Measurements from ENCODE around the gene CCDC183.
"Not testable (repeated sequence)": the region's sequence is repeated elsewhere in the genome, so short reads cannot be mapped to it uniquely, and the experiment has no call there.

CCDC183 gene

DNA sequence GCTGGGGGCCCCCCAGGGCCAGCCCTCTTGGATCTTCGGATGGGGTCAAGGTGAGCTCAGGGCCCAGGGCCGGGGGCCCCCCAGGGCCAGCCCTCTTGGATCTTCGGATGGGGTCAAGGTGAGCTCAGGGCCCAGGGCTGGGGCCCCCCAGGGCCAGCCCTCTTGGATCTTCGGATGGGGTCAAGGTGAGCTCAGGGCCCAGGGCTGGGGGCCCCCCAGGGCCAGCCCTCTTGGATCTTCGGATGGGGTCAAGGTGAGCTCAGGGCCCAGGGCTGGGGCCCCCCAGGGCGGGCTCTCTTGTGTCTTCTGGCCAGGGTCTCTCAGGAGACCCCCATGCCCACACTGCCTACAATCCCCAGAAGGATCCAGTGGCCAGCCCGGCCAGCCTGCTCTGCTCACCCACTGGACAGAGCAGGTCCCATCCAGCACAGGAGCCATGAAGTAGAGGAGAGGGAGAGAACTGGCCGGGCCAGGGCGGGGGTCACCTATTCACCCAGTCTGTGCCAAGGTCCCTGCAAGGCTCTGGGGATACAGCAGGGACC, 6.9 kb downstream of the CCDC183 start:
- not testable (repeated sequence) for DNase-seq

DNA sequence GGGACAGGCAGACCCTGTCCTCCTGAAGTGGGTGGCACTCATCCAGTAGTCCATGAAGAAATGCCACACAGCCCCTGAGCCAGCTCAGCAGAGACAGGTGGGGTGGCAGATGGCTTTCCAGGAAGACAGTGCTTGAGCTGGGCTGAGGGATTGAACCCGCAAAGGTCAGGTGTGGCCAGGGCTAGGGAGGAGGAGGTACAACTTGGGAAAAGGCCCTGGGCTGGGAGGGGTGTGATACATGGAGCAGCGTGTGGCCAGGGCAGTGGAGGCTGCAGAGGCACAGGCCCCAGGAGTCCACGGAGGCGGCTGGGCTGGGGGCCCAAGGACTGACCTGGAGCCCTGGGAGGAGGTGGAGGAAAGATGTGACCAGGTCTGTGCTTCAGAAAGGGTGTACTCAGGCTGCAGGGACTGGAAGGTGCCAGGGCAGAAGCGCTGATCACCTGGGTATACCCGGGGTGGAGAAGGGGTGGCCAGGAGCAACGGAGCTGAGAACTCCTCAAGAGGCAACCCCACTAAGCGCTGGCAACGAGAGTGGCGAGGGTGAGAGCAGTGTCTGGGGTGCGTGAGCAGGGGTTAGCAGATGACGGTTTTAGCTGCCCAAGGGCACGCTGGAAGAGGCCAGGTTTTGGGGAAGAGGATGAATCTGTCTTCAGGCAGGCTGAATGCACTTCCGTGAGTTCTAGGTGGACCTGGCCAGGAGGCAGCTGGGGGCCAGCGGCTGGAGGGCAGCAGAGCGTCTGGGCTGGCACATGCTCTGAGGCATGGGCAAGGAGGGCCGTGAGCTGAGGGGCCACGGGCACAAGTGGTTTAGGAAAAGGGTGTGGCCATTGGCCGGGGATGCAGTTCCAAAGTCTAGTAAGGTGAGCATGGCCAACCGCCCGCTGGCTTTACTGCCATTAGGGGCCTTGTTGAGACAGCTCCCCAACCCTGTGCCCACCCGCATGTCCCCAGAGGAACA, 7.7 kb downstream of the CCDC183 start:
- no peak for DNase-seq

DNA sequence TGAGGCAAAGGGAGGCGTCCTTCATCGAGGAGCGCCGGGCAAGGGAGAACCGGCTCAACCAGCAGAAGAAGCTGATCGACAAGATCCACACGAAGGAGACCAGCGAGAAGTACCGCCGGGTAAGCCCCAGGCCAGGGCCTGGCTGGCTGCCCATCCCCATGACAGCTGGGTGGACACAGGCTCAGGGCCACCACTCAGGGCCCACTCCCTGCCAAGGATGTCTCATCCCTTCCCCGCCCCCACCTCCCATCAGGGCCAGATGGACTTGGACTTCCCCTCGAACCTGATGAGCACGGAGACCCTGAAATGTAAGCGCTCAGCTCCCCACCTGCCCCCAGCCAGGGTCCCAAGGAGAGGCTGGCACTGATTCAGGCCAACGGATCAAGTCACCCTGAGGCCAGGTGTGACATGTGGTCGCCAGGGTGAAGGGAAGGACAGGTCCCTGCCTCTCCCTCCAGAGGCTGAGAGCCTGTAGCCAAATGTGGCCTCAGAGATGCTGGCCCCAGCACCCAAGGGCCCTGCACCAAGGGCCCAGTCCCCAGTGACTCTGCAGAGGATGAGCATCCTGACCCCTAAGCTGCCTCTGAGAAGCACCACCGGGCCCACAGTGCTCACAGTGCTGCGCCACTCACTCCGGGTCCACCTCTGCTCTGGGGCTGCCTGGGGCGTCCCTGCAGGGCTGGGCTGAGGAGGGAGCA, 8.5 kb downstream of the CCDC183 start:
- DNase-seq = no peak

DNA sequence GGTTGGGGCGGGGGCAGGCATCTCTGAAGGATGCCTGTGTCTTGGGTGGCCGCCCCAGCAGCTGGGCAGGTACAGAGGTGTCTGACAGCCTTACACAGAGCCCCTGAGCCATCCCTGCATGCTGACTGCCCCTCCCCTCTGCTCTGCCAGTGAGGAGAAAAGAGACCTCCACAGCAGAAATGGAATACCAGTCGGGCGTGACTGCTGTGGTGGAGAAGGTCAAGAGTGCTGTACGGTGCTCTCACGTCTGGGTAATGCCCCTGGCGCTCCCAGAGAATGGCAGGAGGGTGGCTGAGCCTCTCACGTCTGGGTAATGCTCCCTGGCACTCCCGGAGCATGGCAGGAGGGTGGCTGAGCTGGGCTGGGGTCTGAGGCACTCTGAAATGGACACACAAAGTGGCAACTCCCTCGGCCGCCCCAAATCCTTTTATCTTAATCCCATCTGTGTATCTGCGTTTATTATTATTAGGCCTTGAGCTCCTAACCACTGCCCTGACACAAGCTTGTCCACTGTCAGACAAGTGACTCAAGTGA, 9.1 kb downstream of the CCDC183 start:
- no peak for DNase-seq

DNA sequence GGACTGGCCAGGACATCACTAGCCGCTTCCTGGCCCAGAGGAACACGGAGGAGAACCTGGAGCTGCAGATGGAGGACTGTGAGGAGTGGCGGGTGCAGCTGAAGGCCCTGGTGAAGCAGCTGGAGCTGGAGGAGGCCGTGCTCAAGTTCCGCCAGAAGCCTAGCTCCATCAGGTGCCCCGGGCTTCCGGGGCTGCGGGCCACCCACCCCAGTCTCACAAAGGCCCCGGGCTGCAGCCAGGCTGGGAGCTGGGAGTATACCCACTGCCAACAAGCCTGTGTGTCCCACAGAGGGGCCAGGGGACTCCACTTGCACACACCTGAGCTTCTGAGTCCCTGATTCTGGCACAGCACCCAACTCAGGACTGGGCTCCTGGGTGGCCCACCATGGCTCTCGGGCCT, 9.9 kb downstream of the CCDC183 start:
- no peak for DNase-seq

DNA sequence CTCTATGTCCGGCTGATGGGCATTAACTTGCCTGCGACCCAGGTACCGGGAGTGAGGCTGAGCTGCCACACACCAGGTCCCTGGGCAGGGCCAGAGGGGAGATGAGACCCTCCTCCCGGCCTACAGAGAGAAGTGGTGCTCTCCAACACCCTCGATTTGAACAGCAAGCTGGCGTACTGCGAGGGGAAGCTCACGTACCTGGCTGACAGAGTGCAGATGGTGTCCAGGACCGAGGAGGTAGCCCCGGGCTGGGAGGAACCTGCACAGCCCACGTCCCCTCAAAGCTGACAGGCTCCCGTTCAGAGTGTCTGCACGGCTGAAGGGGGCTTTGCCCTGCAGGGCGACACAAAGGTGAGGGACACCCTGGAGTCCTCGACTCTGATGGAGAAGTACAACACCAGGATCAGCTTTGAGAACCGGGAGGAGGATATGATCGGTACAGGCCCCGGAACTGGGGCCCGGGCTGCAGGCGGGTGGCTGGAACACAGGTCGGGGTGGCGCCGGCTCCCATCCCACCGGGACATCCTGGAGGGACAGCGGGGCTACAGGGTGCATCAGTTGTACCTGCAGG, 10.6 kb downstream of the CCDC183 start:
- no peak for DNase-seq

DNA sequence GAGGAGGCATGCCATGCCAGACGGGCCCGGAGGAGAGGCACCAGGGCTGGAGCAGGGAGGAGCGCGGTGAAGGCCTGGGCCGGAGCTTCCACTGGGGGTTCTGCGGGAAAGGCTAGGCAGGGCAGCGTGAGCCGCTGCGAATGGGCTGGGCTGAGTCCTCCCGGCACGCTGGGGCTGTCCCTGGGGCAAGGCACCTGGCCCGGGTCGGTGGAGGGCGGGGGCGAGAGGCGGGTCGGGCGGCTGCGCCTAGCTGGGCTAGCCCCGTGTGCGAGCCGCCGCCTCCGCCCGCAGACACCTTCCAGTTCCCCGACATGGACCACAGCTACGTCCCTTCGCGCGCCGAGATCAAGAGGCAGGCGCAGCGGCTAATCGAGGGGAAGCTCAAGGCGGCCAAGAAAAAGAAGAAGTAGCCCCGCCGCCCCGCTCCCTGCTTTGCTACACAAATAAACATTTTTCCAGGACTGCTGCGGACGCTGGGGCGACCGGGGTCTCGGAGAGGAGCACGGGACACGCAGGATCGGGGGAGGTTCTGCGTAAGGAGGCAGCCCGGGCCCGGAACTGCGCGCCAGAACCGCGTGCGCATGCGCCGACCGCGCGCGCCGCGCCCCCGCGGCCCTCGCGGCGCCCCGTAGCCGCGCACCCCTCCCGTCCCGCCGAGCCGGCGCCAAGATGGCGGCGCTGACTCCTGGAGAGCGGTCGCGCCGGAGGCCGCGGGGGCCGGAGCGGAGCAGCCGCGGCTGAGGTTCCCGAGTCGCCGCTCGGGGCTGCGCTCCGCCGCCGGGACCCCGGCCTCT, 11.3 kb downstream of the CCDC183 start, which contains the start of gene RABL6:
TSS of gene RABL6 (plus strand) at position 668 of the 794 bp plus-strand sequence. CDS start 249 bp downstream, outside the sequence.
- peak; percentile 82 for DNase-seq

DNA sequence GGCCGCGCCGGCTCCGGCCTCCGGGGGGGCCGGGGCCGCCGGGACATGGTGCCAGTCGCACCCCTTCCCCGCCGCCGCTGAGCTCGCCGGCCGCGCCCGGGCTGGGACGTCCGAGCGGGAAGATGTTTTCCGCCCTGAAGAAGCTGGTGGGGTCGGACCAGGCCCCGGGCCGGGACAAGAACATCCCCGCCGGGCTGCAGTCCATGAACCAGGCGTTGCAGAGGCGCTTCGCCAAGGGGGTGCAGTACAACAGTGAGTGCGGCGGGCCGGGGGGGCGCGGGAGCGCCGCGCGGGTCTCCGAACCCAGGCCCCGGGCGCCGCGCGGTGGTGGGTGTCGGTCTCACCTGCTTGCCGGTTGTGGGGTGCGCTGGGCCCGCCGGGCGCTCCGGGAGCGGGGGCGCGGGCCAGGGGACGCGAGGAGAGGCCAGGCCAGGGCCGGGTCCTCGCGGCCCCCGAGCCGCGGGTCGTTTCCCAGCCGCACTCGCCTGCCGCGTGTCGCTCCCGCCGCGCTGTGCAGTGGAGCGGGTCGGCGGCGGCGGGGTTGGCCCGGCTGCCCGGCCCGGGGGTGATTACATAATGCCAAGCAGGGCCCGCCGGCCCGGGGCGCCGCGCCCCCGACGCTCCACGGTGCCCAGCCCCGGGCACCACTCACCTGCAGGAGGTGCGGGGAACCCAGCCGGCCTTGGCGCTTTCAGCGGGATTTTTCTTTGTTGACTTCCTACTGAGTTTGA, 12.1 kb downstream of the CCDC183 start:
- no peak for DNase-seq

DNA sequence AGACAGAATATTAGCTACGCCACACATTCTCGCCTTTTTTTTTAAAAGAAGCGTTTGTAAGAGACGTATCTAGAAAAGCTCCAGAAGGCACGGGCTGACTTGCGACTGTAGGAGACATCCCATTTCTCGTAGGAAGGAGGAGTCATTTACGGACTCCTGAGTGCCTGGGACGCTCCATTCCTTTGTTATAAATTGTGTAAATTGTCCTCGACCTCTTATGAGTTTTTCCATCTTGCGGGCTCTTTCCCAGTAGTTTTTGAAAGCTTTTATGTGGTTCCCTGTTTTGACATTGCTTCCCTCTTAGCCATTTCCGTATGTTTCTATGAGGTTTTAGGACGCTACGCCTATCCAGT, 12.6 kb downstream of the CCDC183 start:
- DNase-seq = no peak

DNA sequence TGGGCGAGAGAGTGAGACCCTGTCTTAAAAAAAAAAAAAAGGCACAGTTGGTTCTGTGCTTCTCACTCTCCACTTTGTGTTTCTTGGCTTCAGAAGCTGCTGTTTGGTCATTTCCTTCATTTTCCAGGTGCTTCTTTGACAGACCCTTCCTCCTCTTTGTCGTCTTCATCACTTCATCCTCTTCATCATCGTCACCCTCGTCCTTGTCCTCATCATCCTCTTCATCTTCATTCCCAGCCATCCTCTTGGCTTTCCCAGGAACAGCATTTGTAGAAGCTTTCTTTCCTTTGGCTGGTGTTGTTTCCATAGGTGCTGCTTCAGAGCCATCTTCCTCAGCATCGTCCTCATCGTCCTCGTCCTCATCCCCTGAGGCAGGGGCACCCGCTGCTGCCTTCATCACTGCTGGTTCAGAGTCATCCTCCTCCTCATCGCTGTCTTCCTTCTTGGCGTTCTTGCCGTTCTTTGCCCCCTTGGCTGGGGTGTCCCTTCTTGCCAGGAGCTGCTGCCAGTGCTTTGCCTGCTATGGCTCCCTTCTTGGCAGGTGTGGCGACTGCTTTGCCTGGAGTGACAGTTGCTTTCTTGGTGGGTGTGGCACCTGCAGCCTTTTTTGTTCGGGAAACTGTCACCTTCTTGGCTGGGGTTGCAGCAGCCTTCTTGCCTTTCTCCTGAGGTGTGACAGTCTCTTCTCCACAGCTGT, 18.7 kb downstream of the CCDC183 start:
- no peak for DNase-seq

DNA sequence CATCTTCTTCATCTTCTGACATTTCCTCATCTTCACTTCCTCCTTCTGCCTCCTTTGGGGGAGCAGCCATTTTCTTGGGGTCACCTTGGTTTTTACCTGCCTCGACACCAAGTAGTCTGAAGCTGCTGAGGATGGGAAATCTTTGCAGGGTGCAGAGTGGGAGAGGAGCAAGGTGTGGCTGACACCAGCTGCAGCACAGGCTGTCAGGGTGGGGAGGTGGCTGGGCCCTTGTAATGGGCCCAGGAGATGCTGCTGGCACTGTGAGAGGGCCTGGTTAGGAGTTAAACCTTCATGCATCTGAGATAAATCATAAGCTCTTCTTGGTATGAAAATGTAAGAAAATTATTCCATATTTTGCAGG, 19.3 kb downstream of the CCDC183 start:
- no peak for DNase-seq

DNA sequence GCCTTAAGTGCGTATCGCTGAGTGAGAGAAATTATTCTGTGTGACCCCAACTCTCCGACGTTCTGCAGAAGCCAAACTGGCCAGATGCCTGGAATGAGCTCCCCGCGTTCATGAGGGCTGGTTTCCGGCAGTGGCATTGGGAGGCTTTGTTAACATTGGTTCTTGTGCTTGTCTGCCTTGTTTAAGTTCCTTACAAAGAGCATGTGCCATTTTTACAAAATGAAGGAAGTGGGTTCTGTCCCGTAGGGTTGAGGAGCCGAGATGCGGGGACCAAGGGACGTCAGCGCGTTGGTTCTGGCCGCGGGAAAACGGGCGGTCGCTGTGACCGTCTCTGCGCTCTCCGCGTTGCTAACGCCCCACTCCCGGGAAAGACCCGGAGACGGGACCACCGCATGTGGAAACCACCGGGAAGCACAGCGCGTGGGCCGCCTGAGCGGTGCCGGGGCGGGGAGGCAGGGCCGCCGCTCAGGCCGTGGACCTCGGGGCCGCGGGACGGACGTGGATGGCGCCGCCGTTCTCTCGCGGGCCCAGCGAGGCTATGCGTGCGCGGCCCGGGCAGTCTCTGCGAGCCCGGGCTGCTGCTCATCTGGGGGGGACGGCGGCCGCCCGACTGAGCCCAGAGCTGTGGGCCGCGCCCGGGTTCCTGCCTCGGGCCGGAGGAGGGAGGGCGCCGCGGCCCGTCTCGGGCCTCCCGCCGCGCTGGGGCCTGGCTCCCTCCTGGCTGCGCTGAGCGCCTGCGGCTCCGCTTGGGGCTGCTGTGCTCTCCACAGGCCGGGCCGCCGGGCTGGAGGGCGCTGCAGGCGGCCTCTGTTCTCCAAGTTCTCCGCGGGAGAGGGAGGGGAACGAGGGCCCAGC, 25.1 kb downstream of the CCDC183 start:
- DNase-seq = no peak

DNA sequence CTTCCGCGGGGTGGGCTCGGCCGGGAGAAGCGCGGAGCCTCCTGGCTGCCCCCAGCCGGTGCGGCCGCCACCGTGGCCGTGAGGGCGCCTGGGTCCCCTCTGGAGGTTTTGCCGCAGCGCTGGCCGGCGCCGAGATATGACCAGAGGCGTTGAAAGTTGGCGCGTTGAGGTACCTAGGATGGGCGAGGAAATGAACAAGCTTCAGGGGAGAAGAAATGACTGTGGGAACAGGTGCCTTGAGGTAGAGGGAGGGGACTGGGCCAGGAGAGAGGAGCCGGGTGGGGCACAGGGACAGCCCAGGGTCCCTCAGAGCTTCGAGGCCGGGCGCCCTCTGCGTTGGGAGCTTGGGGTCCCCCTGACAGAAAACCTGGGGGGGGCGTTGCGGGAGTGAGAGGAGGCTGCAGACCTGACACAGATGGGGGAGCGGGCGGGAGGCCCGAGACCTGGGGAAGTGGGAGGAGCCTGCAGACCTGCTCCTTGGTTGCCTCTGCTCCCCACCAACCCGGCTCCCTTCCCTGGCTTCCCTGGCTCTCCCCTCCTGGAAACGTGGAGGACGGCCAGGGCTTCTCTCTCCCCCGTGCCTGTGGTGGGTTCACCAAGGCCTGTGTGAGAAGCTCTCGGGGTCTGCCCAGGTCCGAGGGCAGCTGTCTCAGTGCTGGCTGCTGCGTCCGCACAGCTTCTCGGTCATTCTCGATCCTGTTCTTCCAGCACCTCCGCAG, 25.8 kb downstream of the CCDC183 start:
- no peak for DNase-seq

DNA sequence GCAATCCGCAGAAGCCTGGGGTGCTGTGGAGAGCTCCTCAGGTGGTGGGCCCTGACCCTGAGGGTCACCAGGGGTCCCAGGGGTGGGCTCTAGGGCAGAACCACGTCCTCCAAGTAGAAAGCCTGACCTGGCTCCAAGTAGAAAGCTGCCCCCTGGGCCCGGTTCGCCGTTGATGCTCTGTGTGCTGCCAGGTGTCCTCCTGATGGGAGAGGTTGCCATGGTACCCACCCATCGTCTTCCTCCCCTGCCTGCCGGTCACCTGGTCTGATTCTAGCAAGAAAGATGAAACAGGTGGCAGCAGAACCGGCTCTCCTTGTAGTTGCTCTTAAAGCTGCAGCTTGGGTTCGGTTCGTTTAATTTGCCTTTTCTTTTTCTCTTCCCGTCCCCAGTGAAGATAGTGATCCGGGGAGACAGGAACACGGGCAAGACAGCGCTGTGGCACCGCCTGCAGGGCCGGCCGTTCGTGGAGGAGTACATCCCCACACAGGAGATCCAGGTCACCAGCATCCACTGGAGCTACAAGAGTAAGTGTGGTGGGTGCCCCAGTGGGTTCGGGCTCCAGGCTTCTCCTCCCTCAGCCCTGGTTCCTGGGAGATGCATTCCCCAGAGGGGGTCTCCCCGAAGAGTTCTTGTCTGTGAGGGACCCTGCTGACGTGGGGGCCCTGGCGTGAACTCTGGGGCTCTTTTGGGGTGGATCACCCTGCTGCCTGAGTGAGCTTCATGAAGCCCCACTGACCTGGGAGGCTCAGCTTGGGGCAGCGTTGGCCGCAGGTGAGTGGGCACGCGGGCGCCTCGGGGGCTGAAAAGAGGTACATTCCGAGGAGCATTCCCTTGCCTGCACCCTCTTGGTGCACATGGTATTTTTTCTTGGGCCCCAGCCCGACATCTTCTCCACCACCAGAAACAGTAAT, 27.3 kb downstream of the CCDC183 start:
- no peak for DNase-seq

DNA sequence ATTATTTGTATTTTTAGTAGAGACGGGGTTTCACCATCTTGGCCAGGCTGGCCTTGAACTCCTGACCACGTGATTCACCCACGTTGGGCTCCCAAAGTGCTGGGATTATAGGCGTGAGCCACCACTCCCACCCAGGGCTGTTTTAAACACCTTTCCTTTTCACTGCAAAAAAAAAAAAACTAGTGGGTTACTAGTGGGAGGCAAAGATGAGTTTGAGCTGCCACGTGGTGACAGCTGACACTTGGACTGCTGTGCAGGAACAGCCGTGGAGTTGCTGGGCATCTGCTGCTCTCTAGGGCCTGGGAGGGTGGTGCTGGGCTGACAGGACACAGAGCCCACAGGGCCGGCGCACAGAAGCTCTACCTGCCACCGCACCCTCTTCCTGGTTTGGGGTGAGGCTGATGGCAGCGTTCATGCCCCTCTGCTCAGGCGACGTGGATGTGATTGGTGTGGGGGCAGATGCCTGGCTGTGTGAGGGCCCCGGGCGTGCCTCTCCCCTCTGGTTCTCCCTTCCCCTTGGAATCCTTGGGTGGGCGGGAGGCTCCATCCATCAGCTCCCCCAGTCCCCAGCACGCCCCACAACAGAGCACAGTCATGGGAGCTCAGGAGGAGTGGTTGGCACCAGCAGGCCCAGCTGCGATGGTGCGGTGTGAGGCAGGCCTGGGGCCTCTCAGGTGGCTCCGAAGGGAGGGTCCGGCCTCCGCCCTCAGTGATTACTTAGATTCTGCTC, 28.5 kb downstream of the CCDC183 start:
- no peak for DNase-seq

DNA sequence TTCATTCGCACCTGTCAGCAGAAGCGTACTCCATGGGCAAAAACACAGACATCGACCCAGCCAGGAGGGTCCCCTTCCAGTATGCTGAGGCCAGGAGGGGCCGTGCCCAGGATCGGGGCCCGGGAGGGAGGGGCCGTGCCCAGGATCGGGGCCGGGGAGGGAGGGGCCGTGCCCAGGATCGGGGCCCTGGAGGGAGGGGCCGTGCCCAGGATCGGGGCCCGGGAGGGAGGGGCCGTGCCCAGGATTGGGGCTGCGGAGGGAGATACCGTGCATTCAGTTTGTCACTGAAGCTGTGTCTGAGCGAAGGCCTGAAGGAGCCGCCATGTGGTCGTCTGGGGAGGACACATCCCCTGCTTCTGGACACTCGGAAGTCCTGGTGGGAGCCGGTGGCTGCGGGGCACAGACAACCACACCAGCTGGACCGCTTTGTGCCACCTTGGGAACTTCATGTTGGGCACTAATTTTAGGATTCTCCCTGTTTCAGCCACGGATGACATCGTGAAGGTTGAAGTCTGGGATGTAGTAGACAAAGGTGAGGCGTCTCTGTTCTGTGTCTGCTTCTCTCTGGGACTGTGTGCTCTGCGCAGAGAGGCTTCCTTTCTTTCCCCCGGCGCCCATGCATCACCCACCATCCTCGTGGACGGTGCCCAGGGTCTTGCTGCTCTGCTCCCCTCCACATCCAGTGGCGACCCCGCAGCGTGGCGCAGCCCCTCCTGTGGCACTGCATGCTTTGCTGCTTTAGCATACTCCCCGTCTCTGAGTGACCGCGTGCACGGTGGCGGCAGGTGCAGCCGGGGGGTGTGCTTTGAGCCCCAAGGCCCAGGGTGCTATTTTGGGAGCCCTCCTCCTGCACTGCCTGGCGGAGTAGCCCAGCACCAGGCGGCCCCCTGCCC, 29.4 kb downstream of the CCDC183 start:
- DNase-seq = no peak

DNA sequence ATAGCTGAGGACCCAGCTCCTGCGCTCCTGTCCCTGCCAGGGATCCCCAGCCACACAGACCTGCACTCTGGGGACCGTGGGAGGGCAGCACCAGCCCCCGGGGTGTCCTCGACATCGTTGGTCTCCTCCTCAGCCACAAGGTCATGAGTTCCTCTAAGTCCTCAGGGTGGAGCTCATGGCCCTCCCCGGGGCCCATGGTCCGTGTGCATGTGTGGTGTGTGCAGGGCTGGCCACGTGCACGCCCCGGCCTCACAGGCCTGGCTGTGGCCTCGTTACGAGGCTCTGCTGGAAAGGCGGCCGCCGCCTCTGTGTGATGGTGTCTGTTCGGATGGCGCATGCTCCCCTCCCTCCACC, 30.0 kb downstream of the CCDC183 start:
- DNase-seq = no peak

All from GDM1 (cell line).